Measurements from ENCODE around the gene TAAR1. TPM values are rescaled to one million over a fixed set of nuclear protein-coding genes. Genes with fewer than 3 reads are reported as not detected.

Gene TAAR1
- total and polyA plus RNA-seq, 2 experiments from 2014 or later, result not detected

DNA sequence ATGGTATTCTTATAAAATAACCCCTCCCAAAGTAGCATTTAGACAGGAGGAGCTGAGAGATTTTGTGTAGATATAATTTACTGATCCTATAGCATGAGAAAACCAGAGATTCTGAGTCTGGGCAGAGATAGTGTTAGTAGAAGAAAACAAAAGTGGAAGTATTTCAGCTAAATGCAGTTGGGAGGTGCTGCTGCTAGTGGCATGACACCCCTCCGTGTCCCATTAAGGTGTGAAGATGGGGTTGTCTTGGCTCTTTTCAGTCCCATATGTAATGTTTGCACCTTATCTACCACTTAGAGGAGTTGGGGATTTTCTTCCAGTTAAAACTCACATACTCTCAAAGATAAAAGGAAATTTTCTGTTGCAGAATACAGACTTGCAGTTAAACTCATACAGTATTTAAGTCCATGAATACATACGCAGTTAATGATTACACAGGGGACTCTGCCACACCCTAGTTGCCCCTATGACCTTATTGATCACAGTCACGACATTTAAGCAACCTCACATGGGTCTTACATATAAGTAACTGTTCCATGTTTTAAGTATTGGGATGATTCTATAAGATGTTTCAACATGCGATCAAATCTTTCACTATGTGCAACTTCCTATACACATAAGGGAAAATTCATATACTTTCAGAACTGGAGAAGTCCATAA lies 46.4 kb downstream of the TAAR1 start:
- TF ChIP-seq REST (IDR thresholded peaks at IDR 0.05; ENCODE audit: unreplicated experiment) (no peak), ZNF331 (CRISPR knock-in tag; IDR thresholded peaks at IDR 0.05; ENCODE audit: low read depth) (no peak), POLR2AphosphoS5 (IDR thresholded peaks at IDR 0.05; ENCODE audit: low read depth) (no peak), STAT1 (IDR thresholded peaks at IDR 0.05; ENCODE audit: unreplicated experiment) (no peak), ZNF114 (CRISPR knock-in tag; IDR thresholded peaks at IDR 0.05) (no peak), EZH2 (IDR thresholded peaks at IDR 0.05; ENCODE audit: low read depth, unreplicated experiment) (no peak), JUNB (IDR thresholded peaks at IDR 0.05; ENCODE audit: unreplicated experiment) (no peak)
- TF ChIP-seq, protein P1, sequence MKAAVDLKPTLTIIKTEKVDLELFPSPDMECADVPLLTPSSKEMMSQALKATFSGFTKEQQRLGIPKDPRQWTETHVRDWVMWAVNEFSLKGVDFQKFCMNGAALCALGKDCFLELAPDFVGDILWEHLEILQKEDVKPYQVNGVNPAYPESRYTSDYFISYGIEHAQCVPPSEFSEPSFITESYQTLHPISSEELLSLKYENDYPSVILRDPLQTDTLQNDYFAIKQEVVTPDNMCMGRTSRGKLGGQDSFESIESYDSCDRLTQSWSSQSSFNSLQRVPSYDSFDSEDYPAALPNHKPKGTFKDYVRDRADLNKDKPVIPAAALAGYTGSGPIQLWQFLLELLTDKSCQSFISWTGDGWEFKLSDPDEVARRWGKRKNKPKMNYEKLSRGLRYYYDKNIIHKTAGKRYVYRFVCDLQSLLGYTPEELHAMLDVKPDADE (IDR thresholded peaks at IDR 0.05), result no peak
- no peaks in the 10 kb centered on the region for H3K9me3 Mint-ChIP-seq
- H3K4me1 ChIP-seq (ENCODE audit: insufficient read depth), result no peaks in the 10 kb centered on the region
- no peaks in the 10 kb centered on the region for H3F3A ChIP-seq (replicated peaks; ENCODE audit: low read depth)
- no peaks in the 10 kb centered on the region for H3K36me3 ChIP-seq (ENCODE audit: insufficient read depth)
- no peak for DNase-seq (ENCODE audit: low spot score)
- H3K79me2 ChIP-seq (replicated peaks; ENCODE audit: insufficient read depth), result no peaks in the 10 kb centered on the region
- no peak overlapping the region for H3K4me3 ChIP-seq
- H3K4me1 Mint-ChIP-seq, result peaks cover 4% of the 10 kb centered on the region; the same call in 2 of the 3 replicates
- no peak for ATAC-seq
- no peak overlapping the region for H3K27ac ChIP-seq (ENCODE audit: low read depth)
- H3K9me2 ChIP-seq (ENCODE audit: insufficient read depth), result no peaks in the 10 kb centered on the region
- no peak overlapping the region for H3K4me3 Mint-ChIP-seq
- no peaks in the 10 kb centered on the region for H3K27me3 ChIP-seq (ENCODE audit: insufficient read depth)
- H3K4me2 ChIP-seq, result no peak overlapping the region
- no peak overlapping the region for H2AFZ ChIP-seq
- H3K36me3 Mint-ChIP-seq (ENCODE audit: low read depth), result no peaks in the 10 kb centered on the region
- H3K27ac Mint-ChIP-seq, result no peak overlapping the region
- H4K20me1 ChIP-seq (replicated peaks; ENCODE audit: insufficient read depth), result no peaks in the 10 kb centered on the region
- no peaks in the 10 kb centered on the region for H3K27me3 Mint-ChIP-seq (ENCODE audit: insufficient read depth, low read depth, poor library complexity)

DNA sequence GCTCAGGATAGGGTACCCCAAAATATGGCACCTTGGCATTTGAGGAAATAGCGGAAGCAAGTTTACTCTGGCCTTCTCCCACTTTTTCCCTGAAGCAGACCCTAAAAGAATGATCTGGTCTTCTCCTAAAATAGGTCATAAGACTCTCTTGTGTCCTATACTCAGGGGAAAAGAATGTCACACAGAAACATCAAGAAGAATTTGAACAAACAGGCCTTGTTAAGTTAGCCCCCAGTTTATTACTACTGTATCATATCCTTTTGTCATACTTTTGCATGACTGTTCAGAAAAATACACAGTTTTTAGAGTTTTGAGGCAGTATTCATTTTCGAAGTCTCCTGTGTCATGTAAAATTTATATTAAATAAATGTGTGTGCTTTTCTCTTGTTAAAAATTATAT lies 47.4 kb downstream of the TAAR1 start:
- no peaks in the 10 kb centered on the region for H3K9me2 ChIP-seq (ENCODE audit: insufficient read depth)
- H3K4me1 Mint-ChIP-seq, result peaks cover 2% of the 10 kb centered on the region; the same call in 2 of the 3 replicates
- no peaks in the 10 kb centered on the region for H3K79me2 ChIP-seq (replicated peaks; ENCODE audit: insufficient read depth)
- no peaks in the 10 kb centered on the region for H3K4me1 ChIP-seq (ENCODE audit: insufficient read depth)
- no peak overlapping the region for H3K4me3 ChIP-seq
- H3K36me3 ChIP-seq (ENCODE audit: insufficient read depth), result no peaks in the 10 kb centered on the region
- DNase-seq (ENCODE audit: low spot score), result no peak
- H3K36me3 Mint-ChIP-seq (ENCODE audit: low read depth), result no peaks in the 10 kb centered on the region
- H3K27ac Mint-ChIP-seq, result no peak overlapping the region
- no peaks in the 10 kb centered on the region for H3K27me3 ChIP-seq (ENCODE audit: insufficient read depth)
- no peak overlapping the region for H2AFZ ChIP-seq
- H4K20me1 ChIP-seq (replicated peaks; ENCODE audit: insufficient read depth), result no peaks in the 10 kb centered on the region
- H3F3A ChIP-seq (replicated peaks; ENCODE audit: low read depth), result no peaks in the 10 kb centered on the region
- H3K27ac ChIP-seq (ENCODE audit: low read depth), result no peak overlapping the region
- H3K4me3 Mint-ChIP-seq, result no peak overlapping the region
- H3K27me3 Mint-ChIP-seq (ENCODE audit: insufficient read depth, low read depth, poor library complexity), result no peaks in the 10 kb centered on the region
- no peak for ATAC-seq
- no peak overlapping the region for H3K4me2 ChIP-seq
- no peaks in the 10 kb centered on the region for H3K9me3 Mint-ChIP-seq
- TF ChIP-seq, protein P1 (IDR thresholded peaks at IDR 0.05), result no peak
- TF ChIP-seq, protein P2, sequence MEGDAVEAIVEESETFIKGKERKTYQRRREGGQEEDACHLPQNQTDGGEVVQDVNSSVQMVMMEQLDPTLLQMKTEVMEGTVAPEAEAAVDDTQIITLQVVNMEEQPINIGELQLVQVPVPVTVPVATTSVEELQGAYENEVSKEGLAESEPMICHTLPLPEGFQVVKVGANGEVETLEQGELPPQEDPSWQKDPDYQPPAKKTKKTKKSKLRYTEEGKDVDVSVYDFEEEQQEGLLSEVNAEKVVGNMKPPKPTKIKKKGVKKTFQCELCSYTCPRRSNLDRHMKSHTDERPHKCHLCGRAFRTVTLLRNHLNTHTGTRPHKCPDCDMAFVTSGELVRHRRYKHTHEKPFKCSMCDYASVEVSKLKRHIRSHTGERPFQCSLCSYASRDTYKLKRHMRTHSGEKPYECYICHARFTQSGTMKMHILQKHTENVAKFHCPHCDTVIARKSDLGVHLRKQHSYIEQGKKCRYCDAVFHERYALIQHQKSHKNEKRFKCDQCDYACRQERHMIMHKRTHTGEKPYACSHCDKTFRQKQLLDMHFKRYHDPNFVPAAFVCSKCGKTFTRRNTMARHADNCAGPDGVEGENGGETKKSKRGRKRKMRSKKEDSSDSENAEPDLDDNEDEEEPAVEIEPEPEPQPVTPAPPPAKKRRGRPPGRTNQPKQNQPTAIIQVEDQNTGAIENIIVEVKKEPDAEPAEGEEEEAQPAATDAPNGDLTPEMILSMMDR (conservative IDR thresholded peaks at IDR 0.05; ENCODE audit: low read depth in 2 of 2), result no peak
- no peak for TF ChIP-seq JUNB (IDR thresholded peaks at IDR 0.05; ENCODE audit: unreplicated experiment)
